Keratinocyte (primary cell): ENCODE results near the gene ATF5. TPM values are rescaled to one million over a fixed set of nuclear protein-coding genes. Genes with fewer than 3 reads are reported as not detected.

ENCODE experiments used
- DNase-seq: peaks from one replicate; pipeline ENCODE4 v3.0.0-alpha.2; 2011; ENCODE audit warnings: low read depth, missing footprints, low spot score
- FAIRE-seq: peaks from 2 replicates; lab custom pipeline; 2011; peaks lifted over from hg19 to GRCh38; lab: Jason Lieb, UNC
- H2AFZ ChIP-seq: 2 replicates; pipeline ENCODE4 v1.6.0; 2012; ENCODE audit warnings: low read length, control low read depth, inconsistent platforms; ENCODE audit not compliant: control insufficient read depth
- H3K27ac ChIP-seq: 2 replicates; pipeline ENCODE4 v1.5.1; 2011; ENCODE audit warnings: low read length; ENCODE audit not compliant: control insufficient read depth, insufficient read depth
- H3K27me3 ChIP-seq: 3 replicates; pipeline ENCODE4 v1.6.0; 2011; ENCODE audit warnings: low read length; ENCODE audit not compliant: control insufficient read depth, insufficient read depth; ENCODE audit errors: extremely low read depth
- H3K36me3 ChIP-seq, 2 experiments: 2 replicates in 1 of 2; 3 replicates in 1 of 2; pipeline ENCODE4 v1.5.1; 2011; ENCODE audit warnings: low read length in 2 of 2, mild to moderate bottlenecking in 1 of 2; ENCODE audit not compliant: control insufficient read depth in 2 of 2, insufficient read depth in 2 of 2; ENCODE audit errors: extremely low read depth in 1 of 2
- H3K4me1 ChIP-seq: 3 replicates; pipeline ENCODE4 v1.5.1; 2011; ENCODE audit warnings: low read length; ENCODE audit not compliant: control insufficient read depth, insufficient read depth; ENCODE audit errors: extremely low read depth
- H3K4me2 ChIP-seq: 3 replicates; pipeline ENCODE4 v1.6.0; 2011; ENCODE audit warnings: low read depth, low read length; ENCODE audit not compliant: control insufficient read depth, insufficient read depth; ENCODE audit errors: extremely low read depth
- H3K4me3 ChIP-seq, 3 experiments: fragments of 200-600 bp in 1 of 3; sonication (generic) in 1 of 3; 2 replicates in 2 of 3; 3 replicates in 1 of 3; pipeline ENCODE4 v1.5.1; 2011 to 2016; ENCODE audit warnings: low read length in 3 of 3, mild to moderate bottlenecking in 3 of 3, control low read depth in 2 of 3, inconsistent platforms in 1 of 3, low read depth in 1 of 3, mixed read lengths in 1 of 3, mixed run types in 1 of 3, moderate library complexity in 1 of 3; ENCODE audit not compliant: control insufficient read depth in 2 of 3, insufficient read depth in 2 of 3; ENCODE audit errors: extremely low read depth in 1 of 3
- H3K79me2 ChIP-seq: 2 replicates; pipeline ENCODE4 v1.6.0; 2012; ENCODE audit warnings: low read length; ENCODE audit not compliant: control insufficient read depth, insufficient read depth
- H3K9ac ChIP-seq: 3 replicates; pipeline ENCODE4 v1.6.0; 2011; ENCODE audit warnings: low read length; ENCODE audit not compliant: control insufficient read depth, insufficient read depth; ENCODE audit errors: extremely low read depth
- H3K9me1 ChIP-seq: 3 replicates; pipeline ENCODE4 v1.6.0; 2011; ENCODE audit warnings: low read length; ENCODE audit not compliant: control insufficient read depth, insufficient read depth; ENCODE audit errors: extremely low read depth
- H3K9me3 ChIP-seq: 2 replicates; pipeline ENCODE4 v1.5.1; 2012; ENCODE audit warnings: low read depth, low read length; ENCODE audit not compliant: control insufficient read depth
- H4K20me1 ChIP-seq: 3 replicates; pipeline ENCODE4 v1.6.0; 2011; ENCODE audit warnings: low read length; ENCODE audit not compliant: control insufficient read depth, insufficient read depth; ENCODE audit errors: extremely low read depth
- CTCF ChIP-seq, 3 experiments: IDR thresholded peaks in 1 of 3; conservative IDR thresholded peaks in 1 of 3; optimal IDR thresholded peaks in 1 of 3; 2 replicates in 2 of 3; 3 replicates in 1 of 3; pipeline versions ENCODE3 to v1.5.1; 2011; ENCODE audit warnings: low read length in 3 of 3, mild to moderate bottlenecking in 3 of 3, moderate library complexity in 2 of 3, control low read depth in 1 of 3, inconsistent platforms in 1 of 3; ENCODE audit not compliant: insufficient read depth in 2 of 3; ENCODE audit errors: extremely low read depth in 1 of 3
- EZH2 ChIP-seq: IDR thresholded peaks from one replicate; pipeline ENCODE4 v1.6.1; 2012; ENCODE audit warnings: inconsistent platforms, mild to moderate bottlenecking, low read length, moderate library complexity
- dilution Hi-C: fragments of 300-500 bp; cut with MboI; formaldehyde crosslinking; loops from one replicate; pipeline ENCODE4 v1.7.0; 2020; ENCODE audit warnings: low sequenced_read_pairs; ENCODE audit not compliant: extremely low pct_ligation_motif_present
- polyA plus RNA-seq, 5 experiments: library from polyadenylated mRNA; depleted of rRNA in 3 of 5; stranded (reverse) in 3 of 5; stranded (forward) in 1 of 5; unstranded in 1 of 5; fragments of >200 nt; gene quantifications; 1 replicate in 1 of 5; 2 replicates in 3 of 5; 3 replicates in 1 of 5; pipeline versions ENCODE4 v1.2.1 to v1.2.3, GENCODE V29; 2011 to 2012; ENCODE audit warnings: missing spikeins in 2 of 5, low read depth in 1 of 5, low replicate concordance in 1 of 5

ATF5 gene
- polyA plus RNA-seq, 1 donor (not counting 4 experiments of a cell fraction or from before 2014, with no cell fraction given) = 6.0 TPM

DNA sequence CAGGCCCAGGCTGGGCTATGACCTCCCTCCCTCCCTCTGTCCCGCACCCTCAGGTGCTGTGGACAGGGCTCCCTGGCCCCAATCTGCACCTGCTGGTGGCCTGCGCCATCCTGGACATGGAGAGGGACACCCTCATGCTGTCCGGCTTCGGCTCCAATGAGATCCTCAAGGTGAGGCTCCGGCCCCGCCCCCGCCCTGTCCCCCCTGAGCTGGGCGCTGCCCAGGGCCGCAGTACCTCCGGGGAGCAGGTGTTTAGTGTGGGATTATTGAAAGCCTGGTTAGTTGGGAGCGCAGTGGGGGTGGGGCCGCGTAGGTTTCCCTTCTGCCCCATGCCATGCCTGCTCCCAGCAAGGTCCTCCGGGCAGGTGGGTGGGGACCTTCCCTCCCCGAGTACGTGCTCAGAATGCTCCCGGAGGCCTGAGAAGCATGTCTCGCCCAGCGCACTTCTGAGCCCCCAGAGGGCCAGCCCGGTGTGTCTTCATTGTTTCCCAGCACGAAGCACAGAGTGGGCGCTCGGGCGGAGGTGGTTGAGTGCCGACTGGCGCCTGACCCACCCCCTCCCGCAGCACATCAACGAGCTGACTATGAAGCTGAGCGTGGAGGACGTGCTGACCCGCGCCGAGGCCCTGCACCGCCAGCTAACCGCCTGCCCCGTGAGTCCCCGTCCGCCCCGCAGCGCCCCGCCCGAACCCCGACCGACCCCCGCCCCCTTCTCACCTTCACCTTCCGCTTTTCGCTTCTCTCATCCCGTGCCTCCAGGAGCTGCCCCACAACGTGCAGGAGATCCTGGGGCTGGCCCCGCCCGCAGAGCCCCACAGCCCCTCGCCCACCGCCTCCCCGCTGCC is 41.1 kb upstream of the ATF5 start:
- DNase-seq (no peak), FAIRE-seq (no peak)
- dilution Hi-C loops = no loop called here

DNA sequence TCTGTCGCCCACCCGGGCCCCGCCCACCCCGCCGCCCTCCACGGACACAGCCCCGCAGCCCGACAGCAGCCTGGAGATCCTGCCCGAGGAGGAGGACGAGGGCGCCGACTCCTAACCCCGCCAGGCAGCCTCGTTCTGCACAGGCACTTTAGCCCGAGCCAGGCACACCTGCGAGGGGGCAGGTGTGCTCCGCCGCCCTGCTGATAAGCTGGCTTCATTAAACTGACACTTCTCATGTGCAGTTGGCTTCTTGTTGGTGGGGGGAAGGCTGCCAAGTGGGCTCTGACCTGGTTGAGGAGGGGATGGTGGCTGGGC is 40.5 kb upstream of the ATF5 start:
- FAIRE-seq = no peak
- Histone ChIP-seq H3K27ac (no peak overlapping the region), H3K79me2 (no peaks in the 10 kb centered on the region)

More for the DNA sequence above, 41.1 kb upstream of the ATF5 start:
- Histone ChIP-seq H3K4me2 (no peak overlapping the region), H3K79me2 (no peaks in the 10 kb centered on the region), H3K9ac (no peak overlapping the region), H3K4me3 (no peak overlapping the region), H2AFZ (no peak overlapping the region), H3K9me3 (peaks cover 2% of the 10 kb centered on the region), H3K4me1 (peaks cover 7% of the 10 kb centered on the region), H3K36me3 (peaks cover 11 to 14% of the 10 kb centered on the region in 2 experiments), H4K20me1 (no peaks in the 10 kb centered on the region), H3K27me3 (peaks cover 7% of the 10 kb centered on the region), H3K27ac (no peak overlapping the region), H3K9me1 (no peaks in the 10 kb centered on the region)
- TF ChIP-seq CTCF (optimal IDR thresholded peaks at IDR 0.05 in 1 of 3, IDR thresholded peaks at IDR 0.05 in 1 of 3, conservative IDR thresholded peaks at IDR 0.05 in 1 of 3; ENCODE audit: extremely low read depth in 1 of 3, insufficient read depth in 2 of 3, low read length in 3 of 3) (no peak), EZH2 (no peak)

More for the DNA sequence above, 40.5 kb upstream of the ATF5 start:
- Histone ChIP-seq H3K4me2 (no peak overlapping the region), H3K9ac (no peak overlapping the region), H3K9me3 (no peaks in the 10 kb centered on the region), H3K4me1 (peaks cover 7% of the 10 kb centered on the region), H2AFZ (no peak overlapping the region), H3K9me1 (no peaks in the 10 kb centered on the region), H3K36me3 (peaks cover 6 to 8% of the 10 kb centered on the region in 2 experiments), H3K27me3 (peaks cover 7% of the 10 kb centered on the region), H3K4me3 (no peak overlapping the region), H4K20me1 (no peaks in the 10 kb centered on the region)
- DNase-seq = no peak
- dilution Hi-C loops = no loop called here
- TF ChIP-seq EZH2 = no peak
- no peak for TF ChIP-seq CTCF (optimal IDR thresholded peaks at IDR 0.05 in 1 of 3, IDR thresholded peaks at IDR 0.05 in 1 of 3, conservative IDR thresholded peaks at IDR 0.05 in 1 of 3; ENCODE audit: extremely low read depth in 1 of 3, insufficient read depth in 2 of 3, low read length in 3 of 3)
